HG02973 (cell line): ENCODE data around the gene SHANK3.

Experiments
- ATAC-seq: cut with Tn5 transposase; IDR thresholded peaks from one replicate; pipeline ENCODE4 v1.9.1; 2021; ENCODE audit warnings: moderate library complexity; ENCODE audit not compliant: unreplicated experiment

Gene SHANK3

GRCh38 chr22:50698546-50698945 is 25.9 kb downstream of the SHANK3 start:
- ATAC-seq, result no peak

DNA sequence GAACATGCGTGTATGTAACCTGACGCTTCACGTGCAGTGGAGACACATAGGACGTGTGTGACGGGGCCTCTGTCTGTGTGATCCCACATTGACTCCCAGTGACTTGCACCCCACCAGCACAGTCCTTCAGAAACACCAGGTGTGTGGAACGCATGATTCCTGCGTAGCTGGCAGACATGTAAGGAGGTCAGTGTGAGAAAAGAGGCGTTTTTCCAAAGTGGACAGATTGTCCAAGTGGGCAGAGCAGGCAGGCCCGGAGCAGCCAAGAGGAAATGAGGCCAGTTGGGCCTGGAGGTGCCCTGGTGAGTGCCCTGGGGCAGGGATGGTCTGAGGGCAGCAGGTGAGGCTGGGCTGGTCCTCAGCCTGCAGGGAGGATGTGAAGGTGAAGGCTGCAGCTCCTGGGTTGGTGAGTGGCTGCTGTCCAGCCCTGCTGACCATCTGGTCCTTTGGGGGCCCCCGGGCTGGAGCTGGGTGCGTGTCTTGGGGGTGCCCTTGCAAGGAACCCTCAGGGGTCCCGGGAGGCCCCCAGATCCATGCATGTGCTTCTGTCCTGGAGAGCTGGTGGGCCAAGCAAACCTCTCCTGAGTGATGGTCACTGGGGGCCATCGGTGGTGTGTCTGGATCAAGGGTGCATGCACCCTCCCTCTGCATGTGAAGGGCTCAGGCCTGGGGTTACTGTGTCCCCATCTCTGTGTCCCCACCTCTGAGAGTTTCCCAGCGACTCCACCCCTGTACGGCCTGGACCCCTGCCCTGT is 26.6 kb downstream of the SHANK3 start:
- ATAC-seq, result no peak

DNA sequence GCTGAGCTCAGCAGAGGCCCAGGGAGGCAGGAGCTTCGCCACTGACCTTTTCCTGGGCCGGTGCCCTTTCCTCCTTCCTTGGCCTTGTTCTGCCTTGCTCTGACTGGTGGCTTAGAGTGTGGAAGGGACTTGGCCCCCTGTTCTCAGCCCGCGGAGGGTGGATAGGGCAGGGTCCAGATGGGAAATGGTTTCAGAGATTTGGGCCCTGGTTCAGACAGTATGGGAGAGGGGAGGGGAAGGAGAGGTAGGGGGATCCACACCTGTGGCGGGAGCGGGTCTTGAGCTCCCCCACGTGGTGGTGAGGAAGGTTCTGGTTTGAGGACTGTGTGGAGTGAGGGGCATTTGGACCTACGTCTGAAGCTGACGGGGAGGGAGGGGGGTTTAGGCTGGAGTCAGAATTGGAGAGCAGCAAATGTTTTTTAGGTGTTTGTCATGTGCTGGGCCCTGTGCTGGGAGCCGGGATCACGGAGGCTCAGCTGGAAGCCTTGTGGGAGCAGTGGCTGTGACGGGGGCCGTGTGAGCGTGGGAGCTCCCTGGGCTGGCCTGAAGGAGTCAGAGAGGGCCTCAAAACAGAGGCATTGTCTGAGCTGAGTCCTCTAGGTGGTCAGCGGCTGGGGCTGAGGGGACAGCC is 27.2 kb downstream of the SHANK3 start:
- no peak for ATAC-seq

DNA sequence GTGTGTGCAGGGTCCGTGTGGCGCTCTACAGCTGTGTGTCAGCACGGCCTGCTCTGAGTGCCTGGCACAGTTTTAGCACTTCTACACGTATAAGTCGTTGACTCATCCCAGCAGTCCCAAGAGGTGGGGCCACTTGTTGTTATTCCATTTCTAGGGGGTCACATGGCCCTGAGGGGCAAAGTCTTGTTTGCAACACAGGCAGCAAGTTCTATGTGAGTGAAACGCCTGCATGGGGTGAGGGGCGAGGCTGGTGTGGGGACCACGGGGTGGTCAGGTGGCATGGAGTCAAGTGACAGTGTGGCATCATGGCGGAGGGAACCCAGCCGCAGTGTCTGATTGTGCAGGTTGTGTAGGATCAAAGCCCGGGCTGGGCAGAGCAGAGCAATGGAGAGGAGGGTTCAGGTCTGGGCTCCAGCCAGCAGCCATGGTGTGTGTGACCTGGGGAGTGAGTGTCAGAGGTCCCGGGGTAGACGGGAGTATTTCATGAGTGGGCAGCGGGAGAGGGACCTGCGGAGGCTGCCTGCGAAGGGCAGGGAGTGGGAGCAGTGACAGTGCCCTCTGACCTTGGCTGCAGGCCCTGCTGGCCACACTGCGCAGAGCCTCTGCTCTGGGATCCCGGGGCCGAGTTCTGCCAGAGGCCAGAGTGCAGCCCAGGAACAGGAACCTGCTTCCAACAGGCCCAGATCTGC is 27.9 kb downstream of the SHANK3 start:
- ATAC-seq, result no peak

DNA sequence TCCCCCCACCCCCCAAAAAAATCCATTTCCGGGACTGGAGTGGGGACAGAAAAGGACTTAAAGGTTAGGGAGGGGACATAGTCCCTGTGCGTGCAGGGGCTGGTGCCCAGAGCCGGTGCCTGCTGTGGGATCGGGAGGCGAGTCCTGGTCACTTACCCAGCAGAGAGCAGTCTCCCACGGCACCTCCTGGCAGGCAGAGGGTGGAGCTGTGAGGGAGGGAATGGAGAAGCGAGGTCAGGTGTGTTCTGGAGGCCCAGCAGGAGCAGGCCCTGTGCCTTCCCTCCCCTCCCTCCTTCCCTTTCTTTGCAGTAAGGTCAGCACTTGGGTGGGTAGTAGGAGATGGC is 28.4 kb downstream of the SHANK3 start:
- no peak for ATAC-seq

GRCh38 chr22:50701428-50702154 is 29.0 kb downstream of the SHANK3 start:
- ATAC-seq, result no peak

DNA sequence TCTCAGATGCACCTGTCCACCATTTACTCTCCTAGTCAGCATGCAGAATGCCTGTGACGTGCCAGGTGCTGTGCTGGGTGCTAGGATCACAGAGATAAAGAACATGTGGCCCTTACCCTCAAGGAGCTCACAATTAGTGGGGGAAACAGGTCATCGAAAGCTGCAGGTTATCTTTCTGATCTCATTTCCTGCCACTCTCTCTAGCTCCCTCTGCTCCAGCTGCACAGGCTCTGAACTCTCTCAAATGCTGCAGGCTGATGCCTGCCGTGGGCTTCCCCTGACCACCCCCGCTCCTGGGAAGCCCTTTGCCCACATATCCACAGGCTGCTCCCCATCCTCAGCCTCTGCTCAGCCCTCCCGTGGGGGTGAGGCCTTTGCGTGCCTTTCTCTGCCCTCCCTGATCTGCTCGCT is 29.6 kb downstream of the SHANK3 start:
- ATAC-seq, result no peak

DNA sequence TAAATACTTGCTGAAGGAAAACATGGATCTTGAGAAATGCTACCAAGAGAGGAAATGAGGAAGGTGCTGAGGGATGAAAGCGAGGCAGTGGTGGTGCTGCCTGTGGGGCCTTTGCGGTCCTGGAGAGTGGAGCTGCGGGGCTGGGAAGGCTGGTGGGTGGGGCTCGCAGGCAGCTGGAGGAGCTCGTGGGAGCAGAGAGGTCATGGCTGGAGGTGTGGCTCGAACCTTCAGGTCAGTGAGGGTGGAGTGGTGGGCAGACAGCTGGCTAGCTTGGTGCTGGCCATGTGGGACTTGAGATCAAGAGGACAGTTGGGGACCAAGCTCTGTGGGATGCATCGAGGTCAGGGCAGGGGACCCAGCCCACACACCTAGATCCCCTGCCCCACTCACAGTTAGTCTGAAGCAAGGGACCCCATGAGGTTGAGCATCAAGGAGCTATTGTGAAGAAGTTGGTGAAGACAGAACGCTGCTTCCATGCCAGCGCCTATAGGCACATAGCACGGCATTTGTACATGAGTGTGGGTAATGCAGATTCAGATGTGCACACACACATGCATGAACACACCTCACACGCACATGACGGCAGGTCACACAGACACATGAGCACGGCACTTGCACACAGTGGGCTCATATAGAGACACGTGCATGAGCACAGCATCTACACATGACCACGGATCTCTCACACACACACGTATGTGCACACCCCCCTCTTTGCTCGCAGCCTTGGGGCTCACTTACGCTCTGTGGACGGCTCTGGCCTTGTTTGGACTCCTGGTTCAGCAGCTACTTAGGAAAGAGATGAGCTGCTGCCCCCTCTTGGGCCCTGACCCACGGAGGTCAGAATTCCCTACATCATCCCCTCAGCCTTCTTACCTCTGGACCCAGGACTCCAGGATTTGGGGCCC is 30.4 kb downstream of the SHANK3 start:
- no peak for ATAC-seq

DNA sequence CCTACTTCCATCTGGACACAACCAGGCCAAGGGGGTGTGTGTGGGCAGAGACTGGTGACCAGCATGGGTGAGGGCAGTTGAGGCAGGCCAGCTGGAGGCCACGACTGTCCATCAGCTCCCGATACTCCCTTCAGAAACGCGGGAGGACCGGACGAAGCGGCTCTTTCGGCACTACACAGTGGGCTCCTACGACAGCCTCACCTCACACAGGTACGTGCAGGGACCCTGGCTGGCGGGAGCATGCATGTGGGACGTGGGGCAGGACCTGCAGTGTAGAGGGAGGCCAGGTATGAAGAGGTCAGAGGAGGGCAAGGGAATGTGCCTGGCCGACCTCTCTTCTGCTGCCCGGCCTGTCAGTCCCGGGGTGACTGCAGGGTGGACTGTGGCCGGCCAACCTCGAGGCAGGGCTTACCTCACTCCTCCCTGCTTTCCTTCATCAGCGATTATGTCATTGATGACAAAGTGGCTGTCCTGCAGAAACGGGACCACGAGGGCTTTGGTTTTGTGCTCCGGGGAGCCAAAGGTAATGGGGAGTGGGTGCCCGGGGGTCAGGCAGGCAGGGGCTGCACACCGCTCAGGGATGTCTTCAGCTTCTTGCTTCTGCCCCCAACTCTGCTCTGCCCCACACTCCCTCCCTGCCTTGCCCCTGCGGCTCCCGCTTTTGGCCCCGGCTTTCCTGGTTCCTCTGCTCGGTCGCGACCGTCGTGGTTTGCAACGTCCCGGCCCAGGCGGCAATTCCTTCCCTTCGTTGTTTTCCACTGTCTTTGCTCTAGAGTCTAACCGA is 31.3 kb downstream of the SHANK3 start:
- no peak for ATAC-seq

DNA sequence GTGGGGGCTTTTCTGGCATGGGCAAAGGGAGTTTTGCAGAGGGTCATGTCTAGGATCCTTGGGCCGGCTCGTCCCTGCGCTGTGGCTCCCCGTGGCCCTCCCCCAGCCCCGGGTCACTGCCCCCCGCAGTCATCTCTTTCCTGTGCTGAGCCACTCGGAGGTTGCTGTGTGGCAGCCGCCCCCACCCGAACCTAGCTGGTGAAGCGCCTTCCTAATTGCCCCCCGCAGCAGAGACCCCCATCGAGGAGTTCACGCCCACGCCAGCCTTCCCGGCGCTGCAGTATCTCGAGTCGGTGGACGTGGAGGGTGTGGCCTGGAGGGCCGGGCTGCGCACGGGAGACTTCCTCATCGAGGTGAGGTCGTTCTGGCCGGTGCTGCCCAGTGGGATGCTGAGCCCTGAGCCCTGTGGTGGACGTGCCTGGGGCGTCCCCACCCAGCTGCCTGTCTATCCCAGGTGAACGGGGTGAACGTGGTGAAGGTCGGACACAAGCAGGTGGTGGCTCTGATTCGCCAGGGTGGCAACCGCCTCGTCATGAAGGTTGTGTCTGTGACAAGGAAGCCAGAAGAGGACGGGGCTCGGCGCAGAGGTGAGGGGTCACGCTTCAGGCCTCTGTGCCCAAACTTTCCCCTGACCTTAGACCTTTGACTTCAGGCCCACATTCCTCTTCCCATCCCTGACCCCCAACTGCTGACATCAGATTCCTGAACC is 32.0 kb downstream of the SHANK3 start:
- no peak for ATAC-seq

DNA sequence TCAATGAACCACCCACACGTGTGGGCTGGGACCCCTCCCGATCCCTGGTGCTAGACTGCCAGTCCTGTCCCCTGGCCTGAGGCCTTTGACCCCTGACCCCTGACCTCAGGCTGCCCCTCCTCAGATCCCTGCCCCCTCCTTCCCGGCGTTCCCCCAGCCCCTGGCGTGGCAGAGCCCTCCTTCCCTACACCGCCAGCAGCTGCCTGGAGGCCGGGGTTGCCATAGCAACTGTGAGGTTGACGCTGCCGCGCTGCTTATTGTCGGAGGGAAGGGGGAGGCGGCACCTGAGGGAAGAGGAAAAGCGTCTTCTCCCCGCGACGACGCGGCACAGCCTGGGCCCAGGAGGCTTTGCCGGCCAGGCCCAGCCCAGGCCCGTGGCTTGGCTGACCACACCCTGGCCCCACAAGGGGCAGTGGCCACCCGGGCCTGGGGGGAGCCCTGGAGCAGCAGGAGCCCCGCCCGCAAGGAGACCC is 32.6 kb downstream of the SHANK3 start:
- no peak for ATAC-seq

DNA sequence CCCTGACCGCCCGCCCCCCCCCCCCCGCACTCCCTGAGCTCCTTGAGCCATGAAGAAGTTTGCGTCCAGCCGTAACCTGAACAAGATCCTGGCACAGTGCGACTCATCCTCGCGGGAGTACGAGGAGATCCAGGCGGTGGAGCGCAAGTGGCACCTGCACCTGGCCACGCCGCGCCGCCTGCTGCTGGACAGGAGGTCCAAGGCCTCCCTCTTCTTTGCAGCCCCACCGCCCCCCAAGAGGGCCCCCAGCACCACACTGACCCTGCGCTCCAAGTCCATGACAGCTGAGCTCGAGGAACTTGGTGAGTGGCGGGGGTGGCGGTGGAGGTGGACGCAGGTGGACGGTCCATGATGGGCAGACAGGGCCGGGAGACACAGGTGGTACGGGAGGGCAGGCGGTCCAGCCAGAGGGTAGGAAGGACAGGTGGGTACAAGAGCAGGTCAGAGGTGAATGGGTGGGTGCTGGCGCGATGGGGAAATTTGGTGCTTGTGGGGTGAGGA is 33.3 kb downstream of the SHANK3 start:
- ATAC-seq, result no peak

DNA sequence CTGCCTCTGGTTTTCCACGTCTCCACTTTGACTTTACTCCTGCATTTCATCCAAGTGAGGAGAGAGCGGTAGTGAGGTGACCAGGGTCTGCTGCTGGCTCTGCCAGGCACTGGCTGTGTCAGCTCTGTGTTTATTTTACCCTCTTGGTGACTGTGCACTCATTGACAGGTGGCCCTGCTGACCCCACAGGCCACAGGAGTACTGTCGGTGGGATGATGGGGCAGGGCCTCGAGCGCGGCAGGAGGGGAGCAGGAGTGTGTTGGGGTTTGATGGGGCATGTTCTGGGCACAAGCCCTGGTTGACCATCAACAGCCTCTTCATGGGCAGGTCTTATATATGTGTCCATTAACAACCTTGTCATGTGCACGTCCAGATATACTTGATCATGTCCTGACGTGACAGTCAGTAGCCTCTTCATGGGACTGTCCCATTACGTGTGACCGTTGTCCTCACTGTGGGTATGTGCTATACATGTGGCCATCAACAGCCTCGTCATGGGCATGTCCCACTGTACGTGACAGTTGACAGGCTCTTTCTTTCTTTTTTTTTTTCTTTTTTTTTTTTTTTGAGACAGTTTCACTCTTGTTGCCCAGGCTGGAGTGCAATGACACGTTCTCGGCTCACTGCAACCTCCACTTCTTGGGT is 34.0 kb downstream of the SHANK3 start:
- ATAC-seq, result no peak

DNA sequence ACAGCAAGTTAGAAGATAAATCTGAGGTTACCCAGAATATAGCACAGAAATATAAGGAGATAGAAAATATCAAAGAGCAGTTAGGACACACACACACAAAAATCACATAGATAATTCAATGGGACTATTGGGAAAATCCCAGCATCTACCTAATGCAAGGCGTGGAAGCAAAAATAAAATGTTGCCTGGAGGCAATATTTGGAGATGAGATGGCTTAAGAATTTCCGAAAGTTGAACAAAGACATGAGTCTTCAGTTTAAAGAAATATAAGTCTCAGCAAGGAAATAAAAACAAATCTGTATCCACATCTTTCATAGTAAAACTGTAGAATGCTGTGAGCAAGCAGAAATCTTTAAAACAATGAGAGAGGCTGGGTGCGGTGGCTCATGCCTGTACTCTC is 35.9 kb downstream of the SHANK3 start:
- no peak for ATAC-seq

DNA sequence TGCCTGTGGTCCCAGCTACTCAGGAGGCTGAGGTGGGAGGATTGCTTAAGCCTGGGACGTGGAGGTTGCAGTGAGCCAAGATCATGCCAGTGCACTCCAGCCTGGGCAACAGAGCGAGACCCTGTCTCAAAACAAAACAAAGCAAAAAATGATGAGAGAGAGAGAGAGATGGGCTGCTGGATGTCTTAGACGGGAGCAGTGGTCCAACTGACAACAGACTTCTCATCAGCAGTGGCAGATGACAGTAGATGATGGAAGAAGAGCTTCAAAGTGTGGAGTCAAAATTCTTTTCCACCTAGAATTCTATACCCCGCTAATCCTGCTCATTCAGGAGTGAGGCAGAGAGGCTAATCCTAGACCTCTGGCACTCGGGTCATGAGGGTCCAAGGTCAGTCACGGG is 36.4 kb downstream of the SHANK3 start:
- no peak for ATAC-seq

- ATAC-seq, result no peak
Measured at GRCh38 chr22:50710221-50710620, 37.6 kb downstream of the SHANK3 start.

GRCh38 chr22:50710886-50711285 is 38.3 kb downstream of the SHANK3 start:
- ATAC-seq, result no peak
